Coronary artery (tissue), 2 donors: Measurements from ENCODE around the gene TMEM179B.

ENCODE experiments used
- DNase-seq: peaks from one replicate; pipeline ENCODE4 v3.0.0-alpha.2; 2017; ENCODE audit warnings: low spot score
- H3K27ac ChIP-seq, 2 donors: fragments of 200-600 bp; sonication (generic); one replicate each; pipeline ENCODE4 v1.5.1; 2016 to 2019
- H3K4me3 ChIP-seq: fragments of 200-600 bp; sonication (generic); 2 replicates; pipeline ENCODE4 v1.5.1; 2016; ENCODE audit warnings: mild to moderate bottlenecking, moderate library complexity
- CTCF ChIP-seq: fragments of 200-600 bp; sonication (generic); IDR thresholded peaks from one replicate; pipeline ENCODE4 v1.5.1; 2019; ENCODE audit warnings: antibody characterized with exemption

The TMEM179B gene

GRCh38 chr11:62839050-62839945 is 52.1 kb downstream of the TMEM179B start, which contains the start of gene WDR74:
Gene WDR74, minus strand, starts transcription at chr11:62839590. Its CDS starts 20 bp downstream, at chr11:62839570.
- peak; percentile 95 for DNase-seq
- H3K27ac ChIP-seq, result peak within 1 kb of the TSS; percentile 88 to 95
- no peak for TF ChIP-seq CTCF
- H3K4me3 ChIP-seq, result peak within 1 kb of the TSS; percentile 80
